ENCODE data around the gene HAPSTR1.

HAPSTR1 gene

GRCh38 chr16:9138731-9139501 is 47.5 kb downstream of the HAPSTR1 start:
- no peaks in the 10 kb centered on the region for H3K27me3 ChIP-seq (ENCODE audit: insufficient read depth, low read length)
- H3K4me3 ChIP-seq (ENCODE audit: low read length), result no peak overlapping the region
- H3K36me3 ChIP-seq (ENCODE audit: insufficient read depth, low read length), result no peaks in the 10 kb centered on the region
- no peaks in the 10 kb centered on the region for H3K4me1 ChIP-seq (ENCODE audit: insufficient read depth, low read length)
- no peak overlapping the region for H2AFZ ChIP-seq (ENCODE audit: low read depth, low read length)
- no peaks in the 10 kb centered on the region for H3K9me3 ChIP-seq (ENCODE audit: low read length)

GRCh38 chr16:9139965-9140364 is 48.5 kb downstream of the HAPSTR1 start:
- peaks cover under 1% of the 10 kb centered on the region for H3K4me1 ChIP-seq (ENCODE audit: insufficient read depth, low read length)
- H3K27me3 ChIP-seq (ENCODE audit: insufficient read depth, low read length), result no peaks in the 10 kb centered on the region
- no peak overlapping the region for H3K4me3 ChIP-seq (ENCODE audit: low read length)
- no peaks in the 10 kb centered on the region for H3K9me3 ChIP-seq (ENCODE audit: low read length)
- no peaks in the 10 kb centered on the region for H3K36me3 ChIP-seq (ENCODE audit: insufficient read depth, low read length)
- H2AFZ ChIP-seq (ENCODE audit: low read depth, low read length), result no peak overlapping the region
